HCT116 (cell line): ENCODE data around the gene GALNT18. TPM values are rescaled to one million over a fixed set of nuclear protein-coding genes. Genes with fewer than 3 reads are reported as not detected.

Source experiments
- ATAC-seq: fragments of 200-7000 bp; cut with Tn5 transposase; 2 replicates; pipeline ENCODE4 v1.9.1; 2020; ENCODE audit warnings: mild to moderate bottlenecking, moderate library complexity
- BruUV-seq: library from RNA; stranded (reverse); fragments of 400-500 nt; replicated peaks from 2 replicates; lab custom pipeline; 2021; lab: Mats Ljungman, UMichigan
- CTCF ChIA-PET: fragments of 300-600 bp; sonication (Branson Sonifier 250); formaldehyde crosslinking; loops from one replicate; lab custom pipeline; 2021; ENCODE audit warnings: antibody characterized with exemption; lab: Charles Lee
- POLR2A ChIA-PET: fragments of 300-600, 350-600 bp; sonication (Branson Sonifier 250); formaldehyde crosslinking; loops from one replicate; lab custom pipeline; 2021; ENCODE audit warnings: antibody characterized with exemption; lab: Charles Lee
- RAD21 ChIA-PET, 2 experiments: fragments of 300-600 bp; sonication (Branson Sonifier 250); formaldehyde crosslinking; loops; one replicate each; lab custom pipeline; 2023; ENCODE audit warnings: low total read pairs in 2 of 2; ENCODE audit not compliant: uncharacterized antibody in 2 of 2, unreplicated experiment in 2 of 2, low non-redundant PET in 1 of 2; lab: Charles Lee
- DNase-seq: peaks from one replicate; pipeline ENCODE4 v3.0.0-alpha.2; 2010; ENCODE audit warnings: low read depth, low spot score
- H2AFZ ChIP-seq: fragments of 200-600 bp; shearing (Covaris generic), sonication (generic); 2 replicates; pipeline ENCODE4 v1.6.1; 2017; ENCODE audit warnings: low read depth, mixed run types, mixed read lengths, antibody characterized with exemption, low read length; ENCODE audit not compliant: poor library complexity, severe bottlenecking
- H3K27ac ChIP-seq: 2 replicates; pipeline ENCODE4 v1.5.1; 2012; ENCODE audit warnings: low read depth, low read length
- H3K27me3 ChIP-seq: fragments of 200-600 bp; sonication (generic); 2 replicates; pipeline ENCODE4 v1.6.1; 2016; ENCODE audit warnings: mixed run types, low read length, mixed read lengths; ENCODE audit not compliant: insufficient read depth
- H3K36me3 ChIP-seq, 2 experiments: fragments of 200-500 bp in 1 of 2; fragments of 200-600 bp in 1 of 2; sonication (Bioruptor generic) in 1 of 2; sonication (generic) in 1 of 2; 2 replicates each; pipeline versions ENCODE4 v1.5.1 to v1.6.1; 2014 to 2016; ENCODE audit warnings: low read length in 2 of 2, inconsistent platforms in 1 of 2, mixed read lengths in 1 of 2, mixed run types in 1 of 2; ENCODE audit not compliant: insufficient read depth in 2 of 2, control insufficient read depth in 1 of 2
- H3K4me1 ChIP-seq, 2 experiments: fragments of 200-600 bp in 1 of 2; sonication (generic) in 1 of 2; 2 replicates each; pipeline versions ENCODE4 v1.5.1 to v1.6.1; 2012 to 2017; ENCODE audit warnings: low read length in 2 of 2, inconsistent platforms in 1 of 2, mild to moderate bottlenecking in 1 of 2, mixed read lengths in 1 of 2, mixed run types in 1 of 2, moderate library complexity in 1 of 2; ENCODE audit not compliant: insufficient read depth in 2 of 2, control insufficient read depth in 1 of 2
- H3K4me2 ChIP-seq: fragments of 200-600 bp; sonication (generic); 2 replicates; pipeline ENCODE4 v1.6.1; 2017; ENCODE audit warnings: mixed run types, low read length, mixed read lengths
- H3K4me3 ChIP-seq, 2 experiments: fragments of 200-600 bp in 1 of 2; sonication (generic) in 1 of 2; replicated peaks in 1 of 2; 2 replicates each; pipeline ENCODE4 v1.5.1; 2011 to 2016; ENCODE audit warnings: low read length in 2 of 2, control low read depth in 1 of 2, low read depth in 1 of 2, mild to moderate bottlenecking in 1 of 2, mixed read lengths in 1 of 2, mixed run types in 1 of 2
- H3K79me2 ChIP-seq: fragments of 200-600 bp; sonication (generic); 2 replicates; pipeline ENCODE4 v1.6.1; 2017; ENCODE audit warnings: mild to moderate bottlenecking, mixed run types, low read length, moderate library complexity, mixed read lengths; ENCODE audit not compliant: insufficient read depth
- H3K9ac ChIP-seq: fragments of 200-600 bp; sonication (generic); 2 replicates; pipeline ENCODE4 v1.6.1; 2016; ENCODE audit warnings: low read length, mixed read lengths
- H3K9me2 ChIP-seq: fragments of 200-600 bp; sonication (generic), shearing (Covaris generic); 2 replicates; pipeline ENCODE4 v1.6.1; 2017; ENCODE audit warnings: mixed run types, mild to moderate bottlenecking, moderate library complexity; ENCODE audit not compliant: insufficient read depth
- H3K9me3 ChIP-seq, 2 experiments: fragments of 200-500 bp in 1 of 2; fragments of 200-600 bp in 1 of 2; sonication (Bioruptor generic) in 1 of 2; sonication (generic) in 1 of 2; 2 replicates each; pipeline ENCODE4 v1.6.1; 2014 to 2017; ENCODE audit warnings: low read length in 2 of 2, mixed read lengths in 2 of 2, inconsistent platforms in 1 of 2, low read depth in 1 of 2, mild to moderate bottlenecking in 1 of 2, mixed run types in 1 of 2, moderate library complexity in 1 of 2; ENCODE audit not compliant: control insufficient read depth in 1 of 2, insufficient read depth in 1 of 2
- H4K20me1 ChIP-seq: fragments of 200-600 bp; sonication (generic), shearing (Covaris generic); 2 replicates; pipeline ENCODE4 v1.6.1; 2017; ENCODE audit warnings: mixed run types, mild to moderate bottlenecking, moderate library complexity; ENCODE audit not compliant: insufficient read depth
- CBX3 ChIP-seq: IDR thresholded peaks from 2 replicates; pipeline ENCODE4 v1.6.1; 2012; ENCODE audit warnings: low read depth
- CTCF ChIP-seq, 3 experiments: fragments of 200-600 bp in 1 of 3; sonication (generic) in 1 of 3; IDR thresholded peaks in 2 of 3; conservative IDR thresholded peaks in 1 of 3; 2 replicates each; pipeline ENCODE4 v1.5.1; 2012 to 2017; ENCODE audit warnings: low read depth in 2 of 3, low read length in 2 of 3, antibody characterized with exemption in 1 of 3, borderline replicate concordance in 1 of 3, control low read depth in 1 of 3, mild to moderate bottlenecking in 1 of 3, mixed read lengths in 1 of 3, mixed run types in 1 of 3, moderate library complexity in 1 of 3; ENCODE audit not compliant: insufficient read depth in 1 of 3
- EGR1 ChIP-seq: IDR thresholded peaks from 2 replicates; pipeline ENCODE4 v1.6.1; 2012; ENCODE audit warnings: low read depth
- FOSL1 ChIP-seq: IDR thresholded peaks from 2 replicates; pipeline ENCODE4 v1.6.1; 2012; ENCODE audit warnings: low read depth
- SIN3A ChIP-seq: IDR thresholded peaks from 2 replicates; pipeline ENCODE4 v1.6.1; 2012; ENCODE audit warnings: low read depth
- YY1 ChIP-seq: IDR thresholded peaks from 2 replicates; pipeline ENCODE4 v1.6.1; 2011; ENCODE audit warnings: low read length, low read depth, moderate library complexity, mild to moderate bottlenecking; ENCODE audit not compliant: insufficient replicate concordance; ENCODE audit errors: extremely low read depth
- ZFX ChIP-seq: fragments of 450-650 bp; IDR thresholded peaks from 2 replicates; pipeline ENCODE4 v1.6.1; 2017
- intact Hi-C: fragments of 100-400 bp; cut with micrococcal nuclease; formaldehyde crosslinking; loops from 2 replicates; pipeline ENCODE4 v1.10.0; 2022
- total RNA-seq: library from RNA; stranded (reverse); gene quantifications from one replicate; pipeline ENCODE4 v1.2.1, GENCODE V29; 2021; ENCODE audit not compliant: unreplicated experiment
- TF ChIP-seq, protein P1 (sequence below): IDR thresholded peaks from 2 replicates; pipeline ENCODE4 v1.6.1; 2012
- TF ChIP-seq, protein P2 (sequence below): IDR thresholded peaks from 2 replicates; pipeline ENCODE4 v1.6.1; 2012; ENCODE audit warnings: low read depth

The GALNT18 gene
- total RNA-seq, 1 experiment from 2014 or later, result 19.9 TPM

DNA sequence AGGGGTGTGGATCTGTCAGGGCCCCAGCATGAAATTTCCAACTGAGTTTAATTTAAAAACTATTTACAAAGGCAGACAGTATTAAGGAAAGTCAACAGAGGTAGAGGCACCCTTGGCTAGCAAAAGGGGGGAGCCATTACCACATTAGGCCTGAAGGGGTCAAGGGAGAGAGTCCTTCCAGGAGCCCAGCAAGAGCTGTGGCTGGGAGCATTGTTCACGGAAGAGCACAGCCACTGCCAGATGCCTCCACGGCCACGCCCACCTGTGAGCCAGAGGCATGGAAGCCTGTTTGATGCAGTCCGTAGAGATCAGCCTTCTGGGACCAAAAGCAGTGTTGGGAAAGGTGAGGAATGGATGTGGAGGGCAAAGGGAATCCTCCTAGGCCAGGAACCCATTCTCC is 102.6 kb downstream of the GALNT18 start:
- TF ChIP-seq YY1 (no peak), FOSL1 (no peak), SIN3A (no peak), CTCF (IDR thresholded peaks at IDR 0.05 in 2 of 3, conservative IDR thresholded peaks at IDR 0.05 in 1 of 3; ENCODE audit: borderline replicate concordance in 1 of 3, insufficient read depth in 1 of 3, low read depth in 2 of 3, low read length in 2 of 3) (peak in 1 of 3 experiments; percentile 28; a peak in 1 of 6 replicates), EGR1 (no peak), CBX3 (no peak), ZFX (no peak)
- TF ChIP-seq, protein P1, sequence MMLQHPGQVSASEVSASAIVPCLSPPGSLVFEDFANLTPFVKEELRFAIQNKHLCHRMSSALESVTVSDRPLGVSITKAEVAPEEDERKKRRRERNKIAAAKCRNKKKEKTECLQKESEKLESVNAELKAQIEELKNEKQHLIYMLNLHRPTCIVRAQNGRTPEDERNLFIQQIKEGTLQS, result no peak
- TF ChIP-seq, protein P2, sequence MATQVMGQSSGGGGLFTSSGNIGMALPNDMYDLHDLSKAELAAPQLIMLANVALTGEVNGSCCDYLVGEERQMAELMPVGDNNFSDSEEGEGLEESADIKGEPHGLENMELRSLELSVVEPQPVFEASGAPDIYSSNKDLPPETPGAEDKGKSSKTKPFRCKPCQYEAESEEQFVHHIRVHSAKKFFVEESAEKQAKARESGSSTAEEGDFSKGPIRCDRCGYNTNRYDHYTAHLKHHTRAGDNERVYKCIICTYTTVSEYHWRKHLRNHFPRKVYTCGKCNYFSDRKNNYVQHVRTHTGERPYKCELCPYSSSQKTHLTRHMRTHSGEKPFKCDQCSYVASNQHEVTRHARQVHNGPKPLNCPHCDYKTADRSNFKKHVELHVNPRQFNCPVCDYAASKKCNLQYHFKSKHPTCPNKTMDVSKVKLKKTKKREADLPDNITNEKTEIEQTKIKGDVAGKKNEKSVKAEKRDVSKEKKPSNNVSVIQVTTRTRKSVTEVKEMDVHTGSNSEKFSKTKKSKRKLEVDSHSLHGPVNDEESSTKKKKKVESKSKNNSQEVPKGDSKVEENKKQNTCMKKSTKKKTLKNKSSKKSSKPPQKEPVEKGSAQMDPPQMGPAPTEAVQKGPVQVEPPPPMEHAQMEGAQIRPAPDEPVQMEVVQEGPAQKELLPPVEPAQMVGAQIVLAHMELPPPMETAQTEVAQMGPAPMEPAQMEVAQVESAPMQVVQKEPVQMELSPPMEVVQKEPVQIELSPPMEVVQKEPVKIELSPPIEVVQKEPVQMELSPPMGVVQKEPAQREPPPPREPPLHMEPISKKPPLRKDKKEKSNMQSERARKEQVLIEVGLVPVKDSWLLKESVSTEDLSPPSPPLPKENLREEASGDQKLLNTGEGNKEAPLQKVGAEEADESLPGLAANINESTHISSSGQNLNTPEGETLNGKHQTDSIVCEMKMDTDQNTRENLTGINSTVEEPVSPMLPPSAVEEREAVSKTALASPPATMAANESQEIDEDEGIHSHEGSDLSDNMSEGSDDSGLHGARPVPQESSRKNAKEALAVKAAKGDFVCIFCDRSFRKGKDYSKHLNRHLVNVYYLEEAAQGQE, result no peak
- Histone ChIP-seq H3K9me3 (no peaks in the 10 kb centered on the region), H3K9ac (no peak overlapping the region), H3K4me3 (no peak overlapping the region), H3K27me3 (no peaks in the 10 kb centered on the region), H3K27ac (no peak overlapping the region), H3K9me2 (no peaks in the 10 kb centered on the region), H3K36me3 (no peaks in the 10 kb centered on the region), H3K79me2 (peaks cover 7% of the 10 kb centered on the region), H3K4me2 (no peak overlapping the region), H2AFZ (no peak overlapping the region), H4K20me1 (no peaks in the 10 kb centered on the region), H3K4me1 (no peaks in the 10 kb centered on the region)
- ChIA-PET RAD21 (no interaction called here), POLR2A (no interaction called here), CTCF (no interaction called here)
- intact Hi-C loops, result no loop called here
- ATAC-seq (peak; percentile 79), DNase-seq (no peak)
- BruUV-seq, result no TSS peak
